GM12878 (cell line): Measurements from ENCODE around the gene SPRED2. TPM values are rescaled to one million over a fixed set of nuclear protein-coding genes. Genes with fewer than 3 reads are reported as not detected.

Experiments
- ATAC-seq: fragments of 200-7000 bp; cut with Tn5 transposase; 3 replicates; pipeline ENCODE4 v1.9.1; 2020; ENCODE audit warnings: mild to moderate bottlenecking, moderate library complexity
- BruUV-seq: library from RNA; stranded (reverse); fragments of 400-500 nt; replicated peaks from 2 replicates; lab custom pipeline; 2021; lab: Mats Ljungman, UMichigan
- CTCF ChIA-PET: fragments of 300-600 bp; sonication (Branson Sonifier 250); formaldehyde crosslinking; extraction: SDS; loops from one replicate; lab custom pipeline; 2021; ENCODE audit warnings: inconsistent platforms; lab: Yijun Ruan, JAX
- POLR2A ChIA-PET: fragments of 350-600 bp; formaldehyde crosslinking; extraction: SDS; loops from one replicate; lab custom pipeline; 2021; ENCODE audit warnings: inconsistent platforms; lab: Charles Lee
- RAD21 ChIA-PET: fragments of 300-600 bp; sonication (Branson Sonifier 250); formaldehyde crosslinking; loops from one replicate; lab custom pipeline; 2023; ENCODE audit warnings: antibody characterized with exemption; ENCODE audit not compliant: unreplicated experiment; lab: Charles Lee
- SMC1A ChIA-PET: fragments of 300-600 bp; sonication (Branson Sonifier 250); formaldehyde crosslinking; loops from one replicate; lab custom pipeline; 2023; ENCODE audit not compliant: unreplicated experiment, uncharacterized antibody; lab: Charles Lee
- DNase-seq: peaks from one replicate; pipeline ENCODE4 v3.0.0-alpha.2; 2011; ENCODE audit warnings: low read depth, low spot score
- FAIRE-seq: peaks from 3 replicates; lab custom pipeline; 2011; peaks lifted over from hg19 to GRCh38; lab: Jason Lieb, UNC
- H2AFZ ChIP-seq: 2 replicates; pipeline ENCODE4 v1.6.0; 2011; ENCODE audit warnings: low read depth, low read length, control low read depth; ENCODE audit not compliant: control insufficient read depth
- H3K27ac ChIP-seq: 2 replicates; pipeline ENCODE4 v1.5.1; 2011; ENCODE audit warnings: control low read depth; ENCODE audit not compliant: control insufficient read depth, insufficient read depth
- H3K27me3 ChIP-seq, 2 experiments: replicated peaks in 1 of 2; 2 replicates each; pipeline versions ENCODE4 v1.6.0 to v1.6.1; 2011; ENCODE audit warnings: low read length in 1 of 2; ENCODE audit not compliant: control insufficient read depth in 2 of 2, insufficient read depth in 2 of 2
- H3K36me3 ChIP-seq, 2 experiments: 2 replicates each; pipeline ENCODE4 v1.5.1; 2011; ENCODE audit warnings: low read length in 1 of 2; ENCODE audit not compliant: control insufficient read depth in 2 of 2, insufficient read depth in 2 of 2
- H3K4me1 ChIP-seq: 2 replicates; pipeline ENCODE4 v1.6.1; 2011; ENCODE audit warnings: mild to moderate bottlenecking, low read length, moderate library complexity, mixed read lengths; ENCODE audit not compliant: control insufficient read depth, insufficient read depth
- H3K4me2 ChIP-seq: 2 replicates; pipeline ENCODE4 v1.6.0; 2011; ENCODE audit warnings: control low read depth; ENCODE audit not compliant: control insufficient read depth, insufficient read depth
- H3K4me3 ChIP-seq: fragments of 200-600 bp; sonication (generic); 2 replicates; pipeline ENCODE4 v1.5.1; 2016
- H3K79me2 ChIP-seq: 2 replicates; pipeline ENCODE4 v1.6.0; 2011; ENCODE audit warnings: low read length; ENCODE audit not compliant: control insufficient read depth, insufficient read depth
- H3K9ac ChIP-seq: 2 replicates; pipeline ENCODE4 v1.8.0; 2011; ENCODE audit warnings: low read length, control low read depth, mixed read lengths; ENCODE audit not compliant: control insufficient read depth, insufficient read depth
- H3K9me3 ChIP-seq: replicated peaks from 3 replicates; pipeline ENCODE4 v1.5.1; 2011; ENCODE audit warnings: mild to moderate bottlenecking, low read length; ENCODE audit not compliant: control insufficient read depth, insufficient read depth
- H4K20me1 ChIP-seq: 2 replicates; pipeline ENCODE4 v1.6.0; 2011; ENCODE audit not compliant: control insufficient read depth, insufficient read depth
- ASH2L ChIP-seq: fragments of 300-600, 200-600 bp; sonication (generic); IDR thresholded peaks from 2 replicates; pipeline ENCODE4 v1.6.1; 2017; ENCODE audit warnings: low read depth, mild to moderate bottlenecking, borderline replicate concordance
- ATF2 ChIP-seq: IDR thresholded peaks from 2 replicates; pipeline ENCODE4 v1.6.1; 2012; ENCODE audit warnings: low read length, inconsistent platforms
- CEBPB ChIP-seq, 2 experiments: fragments of 150-350 bp in 1 of 2; IDR thresholded peaks; 2 replicates each; pipeline ENCODE4 v1.6.1; 2012 to 2014; ENCODE audit warnings: low read depth in 2 of 2, low read length in 2 of 2, borderline replicate concordance in 1 of 2, inconsistent platforms in 1 of 2
- CREB1 ChIP-seq: IDR thresholded peaks from 2 replicates; pipeline ENCODE4 v1.6.1; 2012; ENCODE audit warnings: low read depth, mild to moderate bottlenecking, inconsistent platforms
- EGR1 ChIP-seq, 2 experiments: IDR thresholded peaks; 1 replicate in 1 of 2; 2 replicates in 1 of 2; pipeline ENCODE4 v1.6.1; 2011 to 2012; ENCODE audit warnings: low read depth in 2 of 2, low read length in 2 of 2, borderline replicate concordance in 1 of 2, mild to moderate bottlenecking in 1 of 2, moderate library complexity in 1 of 2
- EP300 ChIP-seq, 2 experiments: fragments of 150-350 bp in 1 of 2; IDR thresholded peaks; 2 replicates each; pipeline ENCODE4 v1.6.1; 2011 to 2012; ENCODE audit warnings: low read depth in 2 of 2, low read length in 2 of 2, borderline replicate concordance in 1 of 2, improper control_type of control experiment in 1 of 2, inconsistent platforms in 1 of 2; ENCODE audit not compliant: control insufficient read depth in 1 of 2
- FOXM1 ChIP-seq: IDR thresholded peaks from 2 replicates; pipeline ENCODE4 v1.6.1; 2012; ENCODE audit warnings: low read depth, mild to moderate bottlenecking, inconsistent platforms, low read length, moderate library complexity
- MYB ChIP-seq: fragments of 150-350 bp; IDR thresholded peaks from 2 replicates; pipeline ENCODE4 v1.6.1; 2014; ENCODE audit warnings: mild to moderate bottlenecking, low read depth, low read length, borderline replicate concordance
- PAX5 ChIP-seq: IDR thresholded peaks from 2 replicates; pipeline ENCODE4 v1.6.1; 2011; ENCODE audit warnings: low read depth, low read length, borderline replicate concordance
- RAD51 ChIP-seq: fragments of 450-650 bp; IDR thresholded peaks from 2 replicates; pipeline ENCODE4 v1.6.1; 2016; ENCODE audit warnings: moderate library complexity, mild to moderate bottlenecking, inconsistent platforms
- RBBP5 ChIP-seq: fragments of 200-600 bp; sonication (generic); conservative IDR thresholded peaks from 2 replicates; pipeline ENCODE4 v1.6.1; 2016
- RFX5 ChIP-seq: IDR thresholded peaks from 2 replicates; pipeline ENCODE4 v1.6.1; 2011; ENCODE audit warnings: low read depth, low read length, improper control_type of control experiment
- RUNX3 ChIP-seq: IDR thresholded peaks from 2 replicates; pipeline ENCODE4 v1.6.1; 2012; ENCODE audit warnings: low read length, inconsistent platforms
- SUPT20H ChIP-seq: IDR thresholded peaks from 2 replicates; pipeline ENCODE4 v1.6.1; 2011; ENCODE audit warnings: low read depth, mild to moderate bottlenecking, low read length, moderate library complexity, borderline replicate concordance; ENCODE audit not compliant: control insufficient read depth
- TBL1XR1 ChIP-seq: IDR thresholded peaks from 2 replicates; pipeline ENCODE4 v1.6.1; 2012; ENCODE audit warnings: low read depth, low read length, improper control_type of control experiment
- TCF12 ChIP-seq: IDR thresholded peaks from 2 replicates; pipeline ENCODE4 v1.6.1; 2011; ENCODE audit warnings: low read depth, mild to moderate bottlenecking, low read length
- USF2 ChIP-seq: IDR thresholded peaks from 2 replicates; pipeline ENCODE4 v1.6.1; 2011; ENCODE audit warnings: low read depth, low read length, improper control_type of control experiment, borderline replicate concordance
- WRNIP1 ChIP-seq: IDR thresholded peaks from 2 replicates; pipeline ENCODE4 v1.6.1; 2011; ENCODE audit warnings: low read depth, low read length, improper control_type of control experiment, borderline replicate concordance
- ZNF24 ChIP-seq: fragments of 450-650 bp; IDR thresholded peaks from 2 replicates; pipeline ENCODE4 v1.6.1; 2017; ENCODE audit warnings: antibody characterized with exemption, mild to moderate bottlenecking
- WGBS: methylation state at CpG from one replicate; pipeline ENCODE4 v1.1.6; 2016; ENCODE audit warnings: low lambda C conversion rate; ENCODE audit not compliant: insufficient replicate concordance, insufficient coverage; ENCODE audit errors: missing lambda C conversion rate; 5-methylcytosine and 5-hydroxymethylcytosine counted together
- in situ Hi-C: fragments of 300-500 bp; cut with MboI; formaldehyde crosslinking; loops from 9 replicates; pipeline ENCODE4 v1.14.3; 2018; ENCODE audit warnings: mixed read lengths
- intact Hi-C: fragments of 100-400 bp; cut with micrococcal nuclease; formaldehyde crosslinking; loops from one replicate; pipeline ENCODE4 v1.14.2; 2022; ENCODE audit not compliant: unreplicated experiment
- polyA plus RNA-seq, 11 experiments: library from polyadenylated mRNA; depleted of rRNA in 4 of 11; unstranded in 6 of 11; stranded (reverse) in 5 of 11; fragments of >200 nt; fragmentation: Nextera tagmentation in 4 of 11; fragmentation: Illumina TruSeq in 1 of 11; extraction: Ambion mirVana in 4 of 11; extraction: Trizol in 1 of 11; gene quantifications; 1 replicate in 1 of 11; 2 replicates in 10 of 11; pipeline versions ENCODE4 v1.2.1 to v1.2.3, GENCODE V29; 2011 to 2016; ENCODE audit warnings: inconsistent platforms in 2 of 11, missing spikeins in 2 of 11, low read depth in 1 of 11
- total RNA-seq, 4 experiments: library from RNA; depleted of rRNA in 3 of 4; stranded (reverse); fragments of >200 nt in 3 of 4; fragmentation: Illumina TruSeq in 1 of 4; extraction: Trizol in 1 of 4; gene quantifications; 2 replicates each; pipeline versions ENCODE4 v1.2.1 to v1.2.3, GENCODE V29; 2013 to 2021

Gene SPRED2
- total and polyA plus RNA-seq, 10 of the 15 experiments (the other 5 are each of a cell fraction or from before 2014, with no cell fraction given) = 3.0 to 23.9 (median 9.7) TPM

- no peak overlapping the region for H3K9ac ChIP-seq
- H2AFZ ChIP-seq = no peak overlapping the region
- ChIA-PET POLR2A (no interaction called here), RAD21 (interaction anchor here (1.3 kb wide), 1 partner anchor 192 kb away, joined by 3 read pairs; no protein-coding TSS in a partner anchor), SMC1A (interaction anchor here (0.9 to 2.1 kb wide), 3 partner anchors 9 to 17 kb away, joined by 3 to 7 read pairs (median 6); no protein-coding TSS in a partner anchor), CTCF (no interaction called here)
- DNase-seq (no peak), FAIRE-seq (no peak), ATAC-seq (no peak)
- no peaks in the 10 kb centered on the region for H3K4me1 ChIP-seq
- H3K4me2 ChIP-seq = no peak overlapping the region
- H3K36me3 ChIP-seq = no peaks in the 10 kb centered on the region
- H3K4me3 ChIP-seq = no peak overlapping the region
- no peaks in the 10 kb centered on the region for H4K20me1 ChIP-seq
- BruUV-seq = no TSS peak
- in situ Hi-C loops = no loop called here
- H3K27me3 ChIP-seq = no peaks in the 10 kb centered on the region
- no peak overlapping the region for H3K27ac ChIP-seq
- TF ChIP-seq TBL1XR1 (no peak), RFX5 (no peak), ASH2L (no peak), RAD51 (no peak), ATF2 (no peak), USF2 (no peak), EGR1 (IDR thresholded peaks at IDR 0.05; ENCODE audit: borderline replicate concordance in 1 of 2, low read depth in 2 of 2, low read length in 2 of 2) (no peak), RBBP5 (no peak), SUPT20H (no peak), RUNX3 (no peak), CEBPB (IDR thresholded peaks at IDR 0.05; ENCODE audit: borderline replicate concordance in 1 of 2, low read depth in 2 of 2, low read length in 2 of 2) (no peak), CREB1 (no peak), WRNIP1 (no peak), PAX5 (no peak), EP300 (IDR thresholded peaks at IDR 0.05; ENCODE audit: borderline replicate concordance in 1 of 2, control insufficient read depth in 1 of 2, low read depth in 2 of 2, low read length in 2 of 2) (no peak), FOXM1 (no peak), ZNF24 (no peak), MYB (no peak), TCF12 (no peak)
- peaks cover 6% of the 10 kb centered on the region; the same call in 2 of the 3 replicates for H3K9me3 ChIP-seq
- no peaks in the 10 kb centered on the region for H3K79me2 ChIP-seq
- intact Hi-C loops = no loop called here
- 35% methylated on average over 1 of the region's 1 CpG for WGBS
Measured at GRCh38 chr2:65473045-65473444, 40.6 kb upstream of the SPRED2 start.
